B cell (primary cell): ENCODE data around the gene CLEC4E. TPM values are rescaled to one million over a fixed set of nuclear protein-coding genes. Genes with fewer than 3 reads are reported as not detected.

Experiments used
- ATAC-seq: fragments of 200-7000 bp; cut with Tn5 transposase; one replicate; pipeline ENCODE4 v1.10.0; 2021; ENCODE audit warnings: low read depth, mild to moderate bottlenecking, moderate number of reproducible peaks, moderate library complexity
- CTCF ChIA-PET: fragments of 350-600 bp; sonication (Branson Sonifier 250); formaldehyde crosslinking; loops from one replicate; lab custom pipeline; 2021; ENCODE audit warnings: antibody characterized with exemption, inconsistent platforms; lab: Charles Lee
- POLR2A ChIA-PET: fragments of 350-600 bp; sonication (Branson Sonifier 250); formaldehyde crosslinking; loops from one replicate; lab custom pipeline; 2021; ENCODE audit warnings: antibody characterized with exemption; lab: Charles Lee
- DNase-seq: peaks from one replicate; pipeline ENCODE4 v3.0.0; 2013
- H2AFZ ChIP-seq: 2 replicates; pipeline ENCODE4 v1.6.1; 2012; ENCODE audit warnings: mild to moderate bottlenecking, low read depth, low read length; ENCODE audit not compliant: insufficient read depth, poor library complexity, severe bottlenecking
- H3K27ac ChIP-seq, 2 donors: 1 replicate in 1 of 2; 2 replicates in 1 of 2; pipeline ENCODE4 v1.5.1; 2012 to 2013; ENCODE audit warnings: low read length in 2 of 2, mild to moderate bottlenecking in 2 of 2, moderate library complexity in 1 of 2
- H3K27me3 ChIP-seq, 4 experiments: fragments of 200-600 bp in 1 of 4; sonication (generic) in 1 of 4; replicated peaks in 1 of 4; 1 replicate in 2 of 4; 2 replicates in 2 of 4; pipeline versions ENCODE4 v1.6.1 to v1.7.0; 2013 to 2016; ENCODE audit warnings: low read length in 3 of 4, mild to moderate bottlenecking in 2 of 4, mixed read lengths in 1 of 4, moderate library complexity in 1 of 4; ENCODE audit not compliant: insufficient read depth in 4 of 4, control insufficient read depth in 3 of 4; ENCODE audit errors: control extremely low read depth in 1 of 4
- H3K36me3 ChIP-seq, 2 experiments: replicated peaks in 1 of 2; 1 replicate in 1 of 2; 2 replicates in 1 of 2; pipeline versions ENCODE4 v1.6.1 to v1.7.1; 2013; ENCODE audit warnings: low read length in 1 of 2; ENCODE audit not compliant: insufficient read depth in 2 of 2, control insufficient read depth in 1 of 2; ENCODE audit errors: control extremely low read depth in 1 of 2, extremely low read depth in 1 of 2
- H3K4me1 ChIP-seq, 2 donors: fragments of 200-600 bp in 1 of 2; sonication (generic) in 1 of 2; 1 replicate in 1 of 2; 2 replicates in 1 of 2; pipeline versions ENCODE4 v1.5.1 to v1.6.1; 2013 to 2017; ENCODE audit warnings: low read length in 2 of 2; ENCODE audit not compliant: control insufficient read depth in 2 of 2, insufficient read depth in 2 of 2
- H3K4me2 ChIP-seq: replicated peaks from 2 replicates; pipeline ENCODE3; 2012; ENCODE audit warnings: mild to moderate bottlenecking, low read depth, low read length; ENCODE audit not compliant: poor library complexity, severe bottlenecking
- H3K4me3 ChIP-seq, 5 experiments: fragments of 200-600 bp in 1 of 5; sonication (generic) in 1 of 5; 1 replicate in 3 of 5; 2 replicates in 2 of 5; pipeline versions ENCODE4 v1.5.1 to v1.7.0; 2011 to 2016; ENCODE audit warnings: low read length in 4 of 5, mild to moderate bottlenecking in 4 of 5, low read depth in 2 of 5, control low read depth in 1 of 5, moderate library complexity in 1 of 5; ENCODE audit not compliant: insufficient read depth in 1 of 5; ENCODE audit errors: control extremely low read depth in 1 of 5, extremely low read depth in 1 of 5
- H3K79me2 ChIP-seq: fragments of 200-600 bp; sonication (generic); one replicate; pipeline ENCODE4 v1.6.0; 2016; ENCODE audit warnings: low read length; ENCODE audit not compliant: control insufficient read depth, insufficient read depth
- H3K9ac ChIP-seq: fragments of 200-600 bp; sonication (generic); 2 replicates; pipeline ENCODE4 v1.6.1; 2017; ENCODE audit warnings: mild to moderate bottlenecking, low read length, moderate library complexity
- H3K9me3 ChIP-seq, 3 donors: one replicate each; pipeline versions ENCODE4 v1.6.1 to v1.7.1; 2013; ENCODE audit warnings: low read length in 2 of 3; ENCODE audit not compliant: control insufficient read depth in 2 of 3, insufficient read depth in 1 of 3; ENCODE audit errors: control extremely low read depth in 1 of 3
- H4K20me1 ChIP-seq: 2 replicates; pipeline ENCODE4 v1.6.0; 2012; ENCODE audit warnings: mild to moderate bottlenecking, low read length; ENCODE audit not compliant: insufficient read depth, control insufficient read depth, poor library complexity, severe bottlenecking
- H3K27ac Mint-ChIP-seq: one replicate; pipeline ENCODE4 v1.8.0; 2021; ENCODE audit warnings: mixed read lengths
- H3K27me3 Mint-ChIP-seq: one replicate; pipeline ENCODE4 v1.8.0; 2021; ENCODE audit warnings: mixed read lengths
- H3K4me1 Mint-ChIP-seq: one replicate; pipeline ENCODE4 v1.8.0; 2021; ENCODE audit warnings: mixed read lengths
- H3K4me3 Mint-ChIP-seq: one replicate; pipeline ENCODE4 v1.8.0; 2021; ENCODE audit warnings: mixed read lengths
- H3K9me3 Mint-ChIP-seq: one replicate; pipeline ENCODE4 v1.8.0; 2022; ENCODE audit warnings: mixed read lengths; ENCODE audit not compliant: insufficient read depth
- EZH2 ChIP-seq: IDR thresholded peaks from 2 replicates; pipeline ENCODE4 v1.6.1; 2012; ENCODE audit warnings: borderline replicate concordance, low read depth, mild to moderate bottlenecking, moderate library complexity, low read length; ENCODE audit not compliant: insufficient read depth, poor library complexity, severe bottlenecking
- WGBS: methylation state at CpG from one replicate; pipeline ENCODE4 v1.1.5; 2013; ENCODE audit warnings: missing lambda C conversion rate; ENCODE audit not compliant: insufficient coverage; 5-methylcytosine and 5-hydroxymethylcytosine counted together
- intact Hi-C: fragments of 100-400 bp; cut with micrococcal nuclease; formaldehyde crosslinking; loops from one replicate; pipeline ENCODE4 v1.10.0; 2022
- polyA plus RNA-seq: library from polyadenylated mRNA; depleted of rRNA; stranded (reverse); fragments of >200 nt; gene quantifications from 2 replicates; pipeline ENCODE4 v1.2.3, GENCODE V29; 2012
- total RNA-seq, 2 donors: library from RNA; stranded (reverse); fragments of 120-200 nt in 1 of 2; gene quantifications; 1 replicate in 1 of 2; 2 replicates in 1 of 2; pipeline versions ENCODE4 v1.2.3 to v1.2.4, GENCODE V29; 2013 to 2022
- TF ChIP-seq, protein P1 (sequence below): fragments of 200-600 bp; IDR thresholded peaks from one replicate; pipeline ENCODE4 v1.8.0; 2022; ENCODE audit warnings: antibody characterized with exemption, mild to moderate bottlenecking

CLEC4E gene
- total and polyA plus RNA-seq, 2 donors (not counting 1 experiment from before 2014, with no cell fraction given): 0.06 TPM; not detected in 1

- DNase-seq (no peak), ATAC-seq (no peak)
- Histone ChIP-seq H3K4me1 (no peaks in the 10 kb centered on the region), H3K4me2 (no peak overlapping the region), H2AFZ (no peak overlapping the region), H3K27ac (no peak overlapping the region), H3K79me2 (no peaks in the 10 kb centered on the region), H3K27me3 (no peaks in the 10 kb centered on the region), H4K20me1 (no peaks in the 10 kb centered on the region), H3K4me3 (no peak overlapping the region), H3K9ac (no peak overlapping the region), H3K9me3 (peaks cover 0 to 8% (median 5%) of the 10 kb centered on the region in 3 donors), H3K36me3 (no peaks in the 10 kb centered on the region)
- POLR2A ChIA-PET: no interaction called here
- Mint-ChIP-seq H3K4me3 (no peak overlapping the region), H3K27me3 (peaks cover 12% of the 10 kb centered on the region), H3K27ac (no peak overlapping the region), H3K4me1 (no peaks in the 10 kb centered on the region), H3K9me3 (peaks cover 7% of the 10 kb centered on the region)
- no peak for TF ChIP-seq EZH2
- TF ChIP-seq, protein P1, sequence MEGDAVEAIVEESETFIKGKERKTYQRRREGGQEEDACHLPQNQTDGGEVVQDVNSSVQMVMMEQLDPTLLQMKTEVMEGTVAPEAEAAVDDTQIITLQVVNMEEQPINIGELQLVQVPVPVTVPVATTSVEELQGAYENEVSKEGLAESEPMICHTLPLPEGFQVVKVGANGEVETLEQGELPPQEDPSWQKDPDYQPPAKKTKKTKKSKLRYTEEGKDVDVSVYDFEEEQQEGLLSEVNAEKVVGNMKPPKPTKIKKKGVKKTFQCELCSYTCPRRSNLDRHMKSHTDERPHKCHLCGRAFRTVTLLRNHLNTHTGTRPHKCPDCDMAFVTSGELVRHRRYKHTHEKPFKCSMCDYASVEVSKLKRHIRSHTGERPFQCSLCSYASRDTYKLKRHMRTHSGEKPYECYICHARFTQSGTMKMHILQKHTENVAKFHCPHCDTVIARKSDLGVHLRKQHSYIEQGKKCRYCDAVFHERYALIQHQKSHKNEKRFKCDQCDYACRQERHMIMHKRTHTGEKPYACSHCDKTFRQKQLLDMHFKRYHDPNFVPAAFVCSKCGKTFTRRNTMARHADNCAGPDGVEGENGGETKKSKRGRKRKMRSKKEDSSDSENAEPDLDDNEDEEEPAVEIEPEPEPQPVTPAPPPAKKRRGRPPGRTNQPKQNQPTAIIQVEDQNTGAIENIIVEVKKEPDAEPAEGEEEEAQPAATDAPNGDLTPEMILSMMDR: no peak
- intact Hi-C loops: no loop called here
- CTCF ChIA-PET: interaction anchor here (1.5 kb wide), 1 partner anchor 15 kb away, joined by 5 read pairs; no protein-coding TSS in a partner anchor
- WGBS: 100% methylated on average over 7 of the region's 11 CpGs
These were observed 19.0 kb upstream of the CLEC4E start for GRCh38 chr12:8559676-8560075.

- intact Hi-C loops: no loop called here
- Histone ChIP-seq H3K4me1 (no peaks in the 10 kb centered on the region), H3K4me3 (no peak overlapping the region), H3K9me3 (no peaks in the 10 kb centered on the region), H3K27ac (no peak overlapping the region), H2AFZ (no peak overlapping the region), H3K36me3 (no peaks in the 10 kb centered on the region), H3K9ac (no peak overlapping the region), H3K4me2 (no peak overlapping the region), H4K20me1 (no peaks in the 10 kb centered on the region), H3K27me3 (no peaks in the 10 kb centered on the region), H3K79me2 (no peaks in the 10 kb centered on the region)
- WGBS: 80% methylated on average over 1 of the region's 2 CpGs
- Mint-ChIP-seq H3K27me3 (peaks cover 12% of the 10 kb centered on the region), H3K27ac (no peak overlapping the region), H3K4me3 (no peak overlapping the region), H3K4me1 (no peaks in the 10 kb centered on the region), H3K9me3 (no peaks in the 10 kb centered on the region)
- CTCF ChIA-PET: interaction anchor here (0.9 to 5.6 kb wide), 2 partner anchors 12 to 304 kb away, joined by 3 to 28 read pairs; no protein-coding TSS in a partner anchor
- DNase-seq: no peak
- no peak for ATAC-seq
- POLR2A ChIA-PET: no interaction called here
- no peak for TF ChIP-seq EZH2
- TF ChIP-seq, protein P1: no peak
These were observed 15.9 kb upstream of the CLEC4E start for GRCh38 chr12:8556531-8557097.
